Measurements from ENCODE around the gene HPRT1. TPM values are rescaled to one million over a fixed set of nuclear protein-coding genes. Genes with fewer than 3 reads are reported as not detected.
"Not testable (repeated sequence)": the region's sequence is repeated elsewhere in the genome, so short reads cannot be mapped to it uniquely, and the experiment has no call there.

HPRT1 gene
- total and polyA plus RNA-seq, 2 experiments from 2014 or later, result 6.5 to 14.0 TPM

DNA sequence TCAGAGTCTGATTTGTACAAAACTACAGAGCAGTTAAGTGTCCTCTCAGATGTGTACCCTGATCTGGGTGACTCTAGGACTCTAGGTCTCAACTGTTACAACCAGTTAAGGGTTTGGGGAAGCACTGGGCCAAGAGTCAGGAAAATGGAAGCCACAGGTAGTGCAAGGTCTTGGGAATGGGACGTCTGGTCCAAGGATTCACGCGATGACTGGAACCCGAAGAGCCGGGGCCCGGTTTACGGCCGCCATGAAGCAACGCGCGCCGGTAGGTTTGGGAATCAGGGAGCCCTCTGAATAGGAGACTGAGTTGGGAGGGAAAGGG lies 321 bp upstream of the HPRT1 start:
- TF ChIP-seq EZH2phosphoT487 (IDR thresholded peaks at IDR 0.05; ENCODE audit: low read depth, severe bottlenecking, unreplicated experiment) (no peak), EZH2 (IDR thresholded peaks at IDR 0.05; ENCODE audit: borderline replicate concordance) (no peak)
- TF ChIP-seq, protein P1, sequence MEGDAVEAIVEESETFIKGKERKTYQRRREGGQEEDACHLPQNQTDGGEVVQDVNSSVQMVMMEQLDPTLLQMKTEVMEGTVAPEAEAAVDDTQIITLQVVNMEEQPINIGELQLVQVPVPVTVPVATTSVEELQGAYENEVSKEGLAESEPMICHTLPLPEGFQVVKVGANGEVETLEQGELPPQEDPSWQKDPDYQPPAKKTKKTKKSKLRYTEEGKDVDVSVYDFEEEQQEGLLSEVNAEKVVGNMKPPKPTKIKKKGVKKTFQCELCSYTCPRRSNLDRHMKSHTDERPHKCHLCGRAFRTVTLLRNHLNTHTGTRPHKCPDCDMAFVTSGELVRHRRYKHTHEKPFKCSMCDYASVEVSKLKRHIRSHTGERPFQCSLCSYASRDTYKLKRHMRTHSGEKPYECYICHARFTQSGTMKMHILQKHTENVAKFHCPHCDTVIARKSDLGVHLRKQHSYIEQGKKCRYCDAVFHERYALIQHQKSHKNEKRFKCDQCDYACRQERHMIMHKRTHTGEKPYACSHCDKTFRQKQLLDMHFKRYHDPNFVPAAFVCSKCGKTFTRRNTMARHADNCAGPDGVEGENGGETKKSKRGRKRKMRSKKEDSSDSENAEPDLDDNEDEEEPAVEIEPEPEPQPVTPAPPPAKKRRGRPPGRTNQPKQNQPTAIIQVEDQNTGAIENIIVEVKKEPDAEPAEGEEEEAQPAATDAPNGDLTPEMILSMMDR (IDR thresholded peaks at IDR 0.05; ENCODE audit: poor library complexity), result no peak
- Histone ChIP-seq H2AFZ (peak overlapping the region; percentile 90), H3K27me3 (no peaks in the 10 kb centered on the region), H3K4me3 (no peak overlapping the region), H3K9me3 (ENCODE audit: low read depth) (no peaks in the 10 kb centered on the region), H3K9me2 (replicated peaks; ENCODE audit: insufficient read depth) (no peaks in the 10 kb centered on the region), H3K27ac (peak overlapping the region; percentile 75), H3K36me3 (replicated peaks; ENCODE audit: insufficient read depth, low read depth) (no peaks in the 10 kb centered on the region), H4K20me1 (ENCODE audit: insufficient read depth, poor library complexity, severe bottlenecking) (no peaks in the 10 kb centered on the region), H3K4me1 (ENCODE audit: insufficient read depth) (no peaks in the 10 kb centered on the region), H3K4me2 (peak overlapping the region; percentile 80), H3K79me2 (peaks cover 2% of the 10 kb centered on the region)
- no peak for DNase-seq (ENCODE audit: low spot score)
- WGBS (ENCODE audit: low lambda C conversion rate, missing lambda C conversion rate), result 39% methylated on average over 12 of the region's 12 CpGs

GRCh38 chrX:134460862-134461220 lies 876 bp downstream of the HPRT1 start:
- peak overlapping the region; percentile 80 for H3K4me2 ChIP-seq
- H3K9me3 ChIP-seq (ENCODE audit: low read depth), result no peaks in the 10 kb centered on the region
- H2AFZ ChIP-seq, result peak overlapping the region; percentile 71
- peaks cover 2% of the 10 kb centered on the region for H3K79me2 ChIP-seq
- peak; percentile 13 for DNase-seq (ENCODE audit: low spot score)
- H3K9me2 ChIP-seq (replicated peaks; ENCODE audit: insufficient read depth), result no peaks in the 10 kb centered on the region
- no peaks in the 10 kb centered on the region for H3K27me3 ChIP-seq
- H4K20me1 ChIP-seq (ENCODE audit: insufficient read depth, poor library complexity, severe bottlenecking), result no peaks in the 10 kb centered on the region
- H3K27ac ChIP-seq, result peak overlapping the region; percentile 78
- H3K4me1 ChIP-seq (ENCODE audit: insufficient read depth), result no peaks in the 10 kb centered on the region
- 59% methylated on average over 9 of the region's 9 CpGs for WGBS (ENCODE audit: low lambda C conversion rate, missing lambda C conversion rate)
- H3K4me3 ChIP-seq, result peak overlapping the region; percentile 42
- H3K36me3 ChIP-seq (replicated peaks; ENCODE audit: insufficient read depth, low read depth), result no peaks in the 10 kb centered on the region
- TF ChIP-seq EZH2 (IDR thresholded peaks at IDR 0.05; ENCODE audit: borderline replicate concordance), result no peak
- TF ChIP-seq, protein P1 (IDR thresholded peaks at IDR 0.05; ENCODE audit: poor library complexity), result no peak
- TF ChIP-seq EZH2phosphoT487 (IDR thresholded peaks at IDR 0.05; ENCODE audit: low read depth, severe bottlenecking, unreplicated experiment), result no peak

GRCh38 chrX:134461437-134461836 lies 1.5 kb downstream of the HPRT1 start:
- DNase-seq (ENCODE audit: low spot score), result no peak
- TF ChIP-seq, protein P1 (IDR thresholded peaks at IDR 0.05; ENCODE audit: poor library complexity), result no peak
- TF ChIP-seq EZH2 (IDR thresholded peaks at IDR 0.05; ENCODE audit: borderline replicate concordance), result no peak
- no peak for TF ChIP-seq EZH2phosphoT487 (IDR thresholded peaks at IDR 0.05; ENCODE audit: low read depth, severe bottlenecking, unreplicated experiment)
- H3K27me3 ChIP-seq, result no peaks in the 10 kb centered on the region
- H3K4me2 ChIP-seq, result peak overlapping the region; percentile 80
- H3K79me2 ChIP-seq, result peaks cover 2% of the 10 kb centered on the region
- no peaks in the 10 kb centered on the region for H3K4me1 ChIP-seq (ENCODE audit: insufficient read depth)
- WGBS (ENCODE audit: low lambda C conversion rate, missing lambda C conversion rate), result 69% methylated on average over 3 of the region's 3 CpGs
- H3K9me2 ChIP-seq (replicated peaks; ENCODE audit: insufficient read depth), result no peaks in the 10 kb centered on the region
- no peaks in the 10 kb centered on the region for H3K36me3 ChIP-seq (replicated peaks; ENCODE audit: insufficient read depth, low read depth)
- H3K9me3 ChIP-seq (ENCODE audit: low read depth), result no peaks in the 10 kb centered on the region
- no peak overlapping the region for H3K27ac ChIP-seq
- H4K20me1 ChIP-seq (ENCODE audit: insufficient read depth, poor library complexity, severe bottlenecking), result no peaks in the 10 kb centered on the region
- H3K4me3 ChIP-seq, result no peak overlapping the region
- H2AFZ ChIP-seq, result no peak overlapping the region

GRCh38 chrX:134462927-134463326 lies 3.0 kb downstream of the HPRT1 start:
- 47% methylated on average over 2 of the region's 2 CpGs for WGBS (ENCODE audit: low lambda C conversion rate, missing lambda C conversion rate)
- no peaks in the 10 kb centered on the region for H3K36me3 ChIP-seq (replicated peaks; ENCODE audit: insufficient read depth, low read depth)
- no peak for DNase-seq (ENCODE audit: low spot score)
- no peaks in the 10 kb centered on the region for H3K27me3 ChIP-seq
- peaks cover 2% of the 10 kb centered on the region for H3K79me2 ChIP-seq
- H3K4me1 ChIP-seq (ENCODE audit: insufficient read depth), result no peaks in the 10 kb centered on the region
- TF ChIP-seq, protein P1 (IDR thresholded peaks at IDR 0.05; ENCODE audit: poor library complexity), result no peak
- TF ChIP-seq EZH2 (IDR thresholded peaks at IDR 0.05; ENCODE audit: borderline replicate concordance), result no peak
- no peak for TF ChIP-seq EZH2phosphoT487 (IDR thresholded peaks at IDR 0.05; ENCODE audit: low read depth, severe bottlenecking, unreplicated experiment)
- H3K27ac ChIP-seq, result no peak overlapping the region
- H3K9me3 ChIP-seq (ENCODE audit: low read depth), result no peaks in the 10 kb centered on the region
- H3K4me3 ChIP-seq, result no peak overlapping the region
- no peak overlapping the region for H2AFZ ChIP-seq
- H4K20me1 ChIP-seq (ENCODE audit: insufficient read depth, poor library complexity, severe bottlenecking), result no peaks in the 10 kb centered on the region
- H3K9me2 ChIP-seq (replicated peaks; ENCODE audit: insufficient read depth), result no peaks in the 10 kb centered on the region
- H3K4me2 ChIP-seq, result no peak overlapping the region

DNA sequence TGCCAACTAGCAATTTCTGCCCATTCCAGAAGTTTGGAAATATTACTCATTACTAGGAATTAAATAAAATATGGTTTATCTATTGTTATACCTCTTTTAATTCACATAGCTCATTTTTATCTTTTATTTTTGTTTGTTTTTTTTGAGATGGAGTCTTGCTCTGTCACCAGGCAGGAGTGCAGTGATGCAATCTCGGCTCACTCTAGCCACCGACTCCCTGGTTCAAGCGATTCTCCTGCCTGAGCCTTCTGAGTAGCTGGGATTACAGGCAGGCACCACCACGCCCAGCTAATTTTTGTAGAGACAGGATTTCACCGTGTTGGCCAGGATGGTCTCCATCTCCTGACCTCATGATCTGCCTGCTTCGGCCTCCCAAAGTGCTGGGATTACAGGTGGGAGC lies 4.5 kb downstream of the HPRT1 start:
- not testable (repeated sequence) for H3K9me3 ChIP-seq (ENCODE audit: low read depth); H3K79me2 ChIP-seq; H3K27ac ChIP-seq; H3K27me3 ChIP-seq; H3K9me2 ChIP-seq (replicated peaks; ENCODE audit: insufficient read depth); H3K4me2 ChIP-seq; H3K4me1 ChIP-seq (ENCODE audit: insufficient read depth); H2AFZ ChIP-seq; H4K20me1 ChIP-seq (ENCODE audit: insufficient read depth, poor library complexity, severe bottlenecking); H3K36me3 ChIP-seq (replicated peaks; ENCODE audit: insufficient read depth, low read depth); DNase-seq (ENCODE audit: low spot score); H3K4me3 ChIP-seq
- WGBS (ENCODE audit: low lambda C conversion rate, missing lambda C conversion rate), result 74% methylated on average over 6 of the region's 6 CpGs
